HepG2 (cell line): ENCODE measurements around the gene OPRM1. TPM values are rescaled to one million over a fixed set of nuclear protein-coding genes. Genes with fewer than 3 reads are reported as not detected.

Experiments used
- ATAC-seq: fragments of 200-7000 bp; cut with Tn5 transposase; 3 replicates; pipeline ENCODE4 v1.9.1; 2020; ENCODE audit warnings: mild to moderate bottlenecking, moderate library complexity
- BruUV-seq: library from RNA; stranded (reverse); fragments of 400-500 nt; replicated peaks from 2 replicates; lab custom pipeline; 2021; lab: Mats Ljungman, UMichigan
- CTCF ChIA-PET: fragments of 300-600 bp; formaldehyde crosslinking; extraction: SDS; loops from one replicate; lab custom pipeline; 2021; ENCODE audit warnings: low total read pairs, inconsistent platforms, low intra/inter-chr PET ratio; lab: Yijun Ruan, JAX
- POLR2A ChIA-PET: fragments of 350-600 bp; sonication (Branson Sonifier 250); formaldehyde crosslinking; loops from one replicate; lab custom pipeline; 2020; ENCODE audit warnings: antibody characterized with exemption, inconsistent platforms; lab: Yijun Ruan, JAX
- DNase-seq: peaks from one replicate; pipeline ENCODE4 v3.0.0-alpha.2; 2015; ENCODE audit warnings: low spot score
- FAIRE-seq: peaks from 3 replicates; lab custom pipeline; 2011; peaks lifted over from hg19 to GRCh38; lab: Jason Lieb, UNC
- H2AFZ ChIP-seq: one replicate; pipeline ENCODE4 v1.6.1; 2011; ENCODE audit warnings: low read length, inconsistent platforms
- H3K27ac ChIP-seq: fragments of 300-600 bp; 3 replicates; pipeline ENCODE4 v1.8.0; 2011; ENCODE audit warnings: mixed run types, mild to moderate bottlenecking, mixed read lengths, low read length, inconsistent platforms; ENCODE audit not compliant: insufficient read depth; ENCODE audit errors: extremely low read length
- H3K27me3 ChIP-seq, 2 experiments: fragments of 200-600 bp in 1 of 2; 2 replicates in 1 of 2; 3 replicates in 1 of 2; pipeline versions ENCODE4 v1.6.0 to v1.8.0; 2011; ENCODE audit warnings: low read length in 2 of 2, mild to moderate bottlenecking in 2 of 2, moderate library complexity in 2 of 2, inconsistent platforms in 1 of 2; ENCODE audit not compliant: insufficient read depth in 2 of 2, control insufficient read depth in 1 of 2
- H3K36me3 ChIP-seq, 2 experiments: fragments of 200-600 bp in 1 of 2; replicated peaks in 1 of 2; 2 replicates in 1 of 2; 3 replicates in 1 of 2; pipeline versions ENCODE4 v1.5.1 to v1.8.0; 2011; ENCODE audit warnings: low read length in 2 of 2, inconsistent platforms in 1 of 2; ENCODE audit not compliant: insufficient read depth in 2 of 2, control insufficient read depth in 1 of 2
- H3K4me1 ChIP-seq: 2 replicates; pipeline ENCODE4 v1.5.1; 2012; ENCODE audit warnings: low read length, inconsistent platforms; ENCODE audit not compliant: insufficient read depth
- H3K4me2 ChIP-seq: 2 replicates; pipeline ENCODE4 v1.6.0; 2011; ENCODE audit warnings: low read depth, low read length, inconsistent platforms
- H3K4me3 ChIP-seq, 3 experiments: fragments of 200-600 bp in 1 of 3; sonication (generic), shearing (Covaris generic) in 1 of 3; replicated peaks in 1 of 3; 2 replicates each; pipeline ENCODE4 v1.5.1; 2011 to 2016; ENCODE audit warnings: low read length in 3 of 3, inconsistent platforms in 2 of 3, low read depth in 2 of 3, mild to moderate bottlenecking in 2 of 3, control low read depth in 1 of 3, mixed read lengths in 1 of 3; ENCODE audit not compliant: insufficient read depth in 1 of 3
- H3K79me2 ChIP-seq: one replicate; pipeline ENCODE4 v1.6.1; 2011; ENCODE audit warnings: low read length, inconsistent platforms; ENCODE audit not compliant: insufficient read depth
- H3K9ac ChIP-seq: 2 replicates; pipeline ENCODE4 v1.6.0; 2011; ENCODE audit warnings: mild to moderate bottlenecking, low read depth, low read length, inconsistent platforms; ENCODE audit not compliant: insufficient read depth
- H3K9me3 ChIP-seq: 2 replicates; pipeline ENCODE4 v1.5.1; 2012; ENCODE audit warnings: mild to moderate bottlenecking, low read length
- H4K20me1 ChIP-seq: 2 replicates; pipeline ENCODE4 v1.6.0; 2011; ENCODE audit warnings: inconsistent platforms, mild to moderate bottlenecking, low read length, moderate library complexity; ENCODE audit not compliant: insufficient read depth
- AKNA ChIP-seq: sonication (generic); formaldehyde crosslinking; IDR thresholded peaks from 2 replicates; pipeline ENCODE4 v1.4.0; 2020; ENCODE audit warnings: missing genetic modification reagents, borderline replicate concordance
- ELK4 ChIP-seq: sonication (generic); formaldehyde crosslinking; IDR thresholded peaks from 2 replicates; pipeline ENCODE4 v1.9.0; 2021; ENCODE audit warnings: missing genetic modification reagents, borderline replicate concordance
- FOXO1 ChIP-seq: sonication (generic); formaldehyde crosslinking; IDR thresholded peaks from 2 replicates; pipeline ENCODE4 v1.4.0; 2020; ENCODE audit warnings: missing genetic modification reagents
- HDAC1 ChIP-seq: sonication (generic); formaldehyde crosslinking; IDR thresholded peaks from 2 replicates; pipeline ENCODE4 v1.5.1; 2020; ENCODE audit warnings: mild to moderate bottlenecking, missing genetic modification reagents
- MBD4 ChIP-seq: IDR thresholded peaks from 2 replicates; pipeline ENCODE4 v1.6.1; 2012; ENCODE audit warnings: low read length, inconsistent platforms, borderline replicate concordance
- NFATC3 ChIP-seq: sonication (generic); formaldehyde crosslinking; IDR thresholded peaks from 2 replicates; pipeline ENCODE4 v1.5.1; 2020; ENCODE audit warnings: mild to moderate bottlenecking, missing genetic modification reagents
- ZFP90 ChIP-seq: sonication (generic); formaldehyde crosslinking; IDR thresholded peaks from 2 replicates; pipeline ENCODE4 v1.8.0; 2022; ENCODE audit warnings: missing genetic modification reagents, mild to moderate bottlenecking, inconsistent platforms, borderline replicate concordance
- ZMAT5 ChIP-seq: sonication (generic); formaldehyde crosslinking; IDR thresholded peaks from 2 replicates; pipeline ENCODE4 v1.5.0; 2020; ENCODE audit warnings: mild to moderate bottlenecking, low read depth, missing genetic modification reagents, borderline replicate concordance
- ZNF251 ChIP-seq: sonication (generic); formaldehyde crosslinking; IDR thresholded peaks from 2 replicates; pipeline ENCODE4 v1.9.0; 2021; ENCODE audit warnings: mild to moderate bottlenecking, missing genetic modification reagents
- ZNF337 ChIP-seq: sonication (generic); formaldehyde crosslinking; IDR thresholded peaks from 2 replicates; pipeline ENCODE4 v1.5.1; 2020; ENCODE audit warnings: missing genetic modification reagents, low read depth, mild to moderate bottlenecking, borderline replicate concordance
- WGBS: methylation state at CpG from one replicate; pipeline ENCODE4 v1.1.6; 2017; ENCODE audit warnings: low lambda C conversion rate; 5-methylcytosine and 5-hydroxymethylcytosine counted together
- in situ Hi-C: cut with HindIII; loops from 2 replicates; pipeline ENCODE4 v1.10.0; 2017; ENCODE audit warnings: low pct_unique_long_range_greater_than_20kb; ENCODE audit not compliant: extremely low pct_ligation_motif_present
- intact Hi-C: fragments of 100-400 bp; cut with micrococcal nuclease; formaldehyde crosslinking; loops from one replicate; pipeline ENCODE4 v1.10.0; 2022; ENCODE audit not compliant: unreplicated experiment
- polyA plus RNA-seq, 8 experiments: library from polyadenylated mRNA; depleted of rRNA in 3 of 8; stranded (reverse) in 7 of 8; unstranded in 1 of 8; fragments of >200 nt; fragmentation: Illumina TruSeq in 4 of 8; extraction: Trizol in 4 of 8; gene quantifications; 2 replicates each; pipeline versions ENCODE4 v1.2.1 to v1.2.3, GENCODE V29; 2011 to 2016; ENCODE audit warnings: low read depth in 4 of 8, missing spikeins in 1 of 8, mixed read lengths in 1 of 8; ENCODE audit not compliant: insufficient read depth in 1 of 8
- total RNA-seq, 5 experiments: library from RNA; depleted of rRNA; stranded (reverse); fragments of >200 nt; fragmentation: Illumina TruSeq; extraction: Trizol; gene quantifications; 2 replicates each; pipeline ENCODE4 v1.2.3, GENCODE V29; 2016; ENCODE audit warnings: low read depth in 1 of 5

OPRM1 gene
- total and polyA plus RNA-seq, 2 of the 13 experiments (the other 11 are each of a cell fraction or from before 2014, with no cell fraction given) = not detected

- POLR2A ChIA-PET = no interaction called here
Measured at GRCh38 chr6:154092326-154092962, 53.4 kb downstream of the OPRM1 start.

GRCh38 chr6:154093231-154094044 lies 54.4 kb downstream of the OPRM1 start:
- no peak for FAIRE-seq
- Histone ChIP-seq H3K4me3 (no peak overlapping the region), H3K9me3 (no peaks in the 10 kb centered on the region), H3K27me3 (no peaks in the 10 kb centered on the region; a peak in 1 of 5 replicates), H3K4me2 (no peak overlapping the region), H3K36me3 (no peaks in the 10 kb centered on the region), H3K79me2 (no peaks in the 10 kb centered on the region), H3K4me1 (no peaks in the 10 kb centered on the region), H3K27ac (no peak overlapping the region), H3K9ac (no peak overlapping the region), H2AFZ (no peak overlapping the region), H4K20me1 (no peaks in the 10 kb centered on the region)
- intact Hi-C loops = no loop called here
- in situ Hi-C loops = no loop called here
- POLR2A ChIA-PET = no interaction called here
- DNase-seq = no peak
- CTCF ChIA-PET = no interaction called here
- no TSS peak for BruUV-seq
- no peak for ATAC-seq
- 4% methylated on average over 8 of the region's 8 CpGs for WGBS
- TF ChIP-seq HDAC1 (CRISPR knock-in tag) = no peak
- no peak for TF ChIP-seq FOXO1 (CRISPR knock-in tag)
- no peak for TF ChIP-seq AKNA
- no peak for TF ChIP-seq MBD4
- no peak for TF ChIP-seq ZMAT5
- no peak for TF ChIP-seq ZFP90 (CRISPR knock-in tag)

More at GRCh38 chr6:154092326-154092962, 53.4 kb downstream of the OPRM1 start:
- Histone ChIP-seq H3K4me2 (no peak overlapping the region), H3K4me1 (no peaks in the 10 kb centered on the region), H3K27ac (no peak overlapping the region), H4K20me1 (no peaks in the 10 kb centered on the region), H3K27me3 (no peaks in the 10 kb centered on the region; a peak in 1 of 5 replicates), H3K9ac (no peak overlapping the region), H2AFZ (no peak overlapping the region), H3K9me3 (no peaks in the 10 kb centered on the region), H3K79me2 (no peaks in the 10 kb centered on the region), H3K4me3 (no peak overlapping the region), H3K36me3 (no peaks in the 10 kb centered on the region)
- DNase-seq (no peak), ATAC-seq (no peak), FAIRE-seq (no peak)
- in situ Hi-C loops (no loop called here), intact Hi-C loops (no loop called here)
- no peak for TF ChIP-seq ZNF251
- no peak for TF ChIP-seq NFATC3 (CRISPR knock-in tag)
- no peak for TF ChIP-seq ZNF337 (CRISPR knock-in tag)
- no peak for TF ChIP-seq ELK4 (CRISPR knock-in tag)
- CTCF ChIA-PET = no interaction called here
- 2% methylated on average over 5 of the region's 5 CpGs for WGBS
- no TSS peak for BruUV-seq
